ENCODE data around the gene FEZ2.

The FEZ2 gene

DNA sequence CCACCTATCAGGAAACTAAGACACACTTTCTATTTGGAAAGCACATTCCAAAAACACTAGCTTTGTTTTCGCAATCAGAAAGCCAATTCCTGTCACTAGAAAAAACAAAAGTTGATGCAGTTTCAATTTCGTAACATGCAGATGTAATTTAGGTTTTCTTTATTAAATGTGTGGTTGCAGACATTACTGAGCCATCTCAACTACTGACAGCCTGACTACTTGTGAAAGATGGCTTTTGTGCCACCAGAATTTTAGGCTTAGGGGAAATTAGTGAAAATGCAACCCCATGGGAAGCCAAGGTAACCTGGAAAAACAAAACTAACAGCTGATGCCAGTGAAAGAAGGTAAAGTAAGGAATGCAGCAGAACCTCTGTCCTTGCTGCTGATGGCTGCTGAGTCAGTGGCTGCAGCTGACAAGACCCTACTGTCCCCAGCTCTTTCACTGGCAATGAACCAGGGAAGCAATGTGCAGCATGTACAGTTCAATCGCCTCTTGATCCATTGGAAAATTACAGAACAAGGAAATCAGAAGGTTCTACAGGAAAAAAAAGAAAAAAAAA, 34.9 kb downstream of the FEZ2 start:
- no peak overlapping the region for H3K27ac Mint-ChIP-seq
- H3K9me3 Mint-ChIP-seq: no peaks in the 10 kb centered on the region
- no peak for DNase-seq (ENCODE audit: low spot score in 2 of 2)
- no peak overlapping the region for H3K4me3 Mint-ChIP-seq
- H3K27me3 Mint-ChIP-seq: no peaks in the 10 kb centered on the region
- ATAC-seq (ENCODE audit: low read depth): no peak
- H3K4me1 Mint-ChIP-seq: no peaks in the 10 kb centered on the region
- peaks cover 40% of the 10 kb centered on the region for H3K36me3 Mint-ChIP-seq

DNA sequence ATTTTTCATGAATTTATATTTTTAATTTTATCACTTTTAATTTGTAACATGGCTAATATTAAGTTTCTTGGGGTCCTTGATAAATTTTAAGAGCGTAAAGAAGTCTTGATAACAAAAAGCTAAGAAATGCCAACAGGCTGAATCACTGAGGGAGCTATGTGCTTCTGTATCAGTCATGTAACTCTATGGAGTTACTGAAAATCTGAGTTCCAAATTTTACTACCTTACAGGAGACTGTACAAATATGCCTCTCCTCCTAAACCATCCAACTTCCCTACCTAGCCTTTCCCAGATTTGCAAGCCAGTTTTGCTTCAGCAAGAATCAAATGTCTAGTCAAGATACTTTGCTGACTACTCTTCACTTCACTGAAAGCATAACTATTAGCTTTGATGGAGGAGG, 35.7 kb downstream of the FEZ2 start:
- Mint-ChIP-seq H3K4me3 (no peak overlapping the region), H3K4me1 (no peaks in the 10 kb centered on the region), H3K27ac (no peak overlapping the region), H3K36me3 (peaks cover 38% of the 10 kb centered on the region), H3K27me3 (no peaks in the 10 kb centered on the region), H3K9me3 (no peaks in the 10 kb centered on the region)
- ATAC-seq (ENCODE audit: low read depth) (no peak), DNase-seq (ENCODE audit: low spot score in 2 of 2) (no peak)

DNA sequence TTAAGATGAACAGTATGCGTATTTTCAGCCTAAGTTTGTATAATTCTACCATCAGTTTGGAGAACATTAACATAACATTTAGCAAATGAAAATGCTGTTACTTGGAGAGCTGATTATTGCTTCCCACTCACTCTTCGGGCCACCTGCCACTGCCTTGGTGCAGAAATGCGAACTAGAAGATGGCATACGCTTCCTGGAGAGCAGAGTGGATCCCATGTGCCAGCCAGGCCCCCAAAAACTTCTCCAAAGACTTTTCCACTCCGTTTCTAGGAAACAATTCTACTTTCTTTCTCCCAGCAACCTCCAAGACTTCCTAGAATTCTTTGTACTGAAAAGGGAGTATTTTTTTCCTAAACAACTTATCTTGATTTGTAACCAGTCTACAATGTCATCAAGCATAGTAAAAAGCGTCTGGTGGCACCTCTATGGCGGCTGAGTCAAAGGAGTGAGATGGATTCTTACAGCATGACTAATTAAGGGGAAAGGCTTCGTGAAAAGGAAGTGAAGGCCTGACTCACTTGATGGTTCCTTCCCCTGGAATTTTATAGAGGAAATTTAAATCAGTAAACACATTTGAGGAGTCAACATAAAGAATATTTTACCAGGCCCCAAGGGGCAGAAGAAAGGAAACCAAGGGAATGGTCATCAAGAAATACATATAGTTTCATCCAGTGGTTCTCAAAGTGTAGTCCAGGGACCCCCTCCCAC, 36.6 kb downstream of the FEZ2 start:
- no peak for DNase-seq (ENCODE audit: low spot score in 2 of 2)
- Mint-ChIP-seq H3K4me1 (no peaks in the 10 kb centered on the region), H3K9me3 (no peaks in the 10 kb centered on the region), H3K27me3 (no peaks in the 10 kb centered on the region), H3K27ac (no peak overlapping the region), H3K36me3 (peaks cover 33% of the 10 kb centered on the region), H3K4me3 (no peak overlapping the region)
- no peak for ATAC-seq (ENCODE audit: low read depth)

DNA sequence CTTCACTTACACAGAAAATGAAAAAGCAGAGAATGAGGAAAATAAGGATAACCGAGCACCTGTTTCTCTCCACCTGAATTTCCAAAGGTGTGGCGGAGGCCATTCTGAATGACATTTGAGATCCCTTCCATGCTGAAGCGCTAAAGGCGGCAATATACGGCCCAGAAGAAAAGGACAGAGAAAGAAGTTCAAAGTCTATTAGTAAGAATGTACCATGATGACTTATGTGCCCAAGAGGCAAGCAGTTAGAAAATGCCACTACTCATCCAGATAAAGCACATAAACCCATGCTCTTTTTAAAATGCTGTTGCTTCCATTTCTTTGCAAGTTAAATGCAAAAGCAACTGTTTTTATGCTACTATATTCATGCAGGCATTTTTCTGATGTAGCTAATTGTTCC, 37.2 kb downstream of the FEZ2 start:
- H3K27ac Mint-ChIP-seq: no peak overlapping the region
- no peak for ATAC-seq (ENCODE audit: low read depth)
- DNase-seq (ENCODE audit: low spot score in 2 of 2): no peak
- no peaks in the 10 kb centered on the region for H3K9me3 Mint-ChIP-seq
- no peak overlapping the region for H3K4me3 Mint-ChIP-seq
- no peaks in the 10 kb centered on the region for H3K4me1 Mint-ChIP-seq
- peaks cover 31% of the 10 kb centered on the region for H3K36me3 Mint-ChIP-seq
- no peaks in the 10 kb centered on the region for H3K27me3 Mint-ChIP-seq

DNA sequence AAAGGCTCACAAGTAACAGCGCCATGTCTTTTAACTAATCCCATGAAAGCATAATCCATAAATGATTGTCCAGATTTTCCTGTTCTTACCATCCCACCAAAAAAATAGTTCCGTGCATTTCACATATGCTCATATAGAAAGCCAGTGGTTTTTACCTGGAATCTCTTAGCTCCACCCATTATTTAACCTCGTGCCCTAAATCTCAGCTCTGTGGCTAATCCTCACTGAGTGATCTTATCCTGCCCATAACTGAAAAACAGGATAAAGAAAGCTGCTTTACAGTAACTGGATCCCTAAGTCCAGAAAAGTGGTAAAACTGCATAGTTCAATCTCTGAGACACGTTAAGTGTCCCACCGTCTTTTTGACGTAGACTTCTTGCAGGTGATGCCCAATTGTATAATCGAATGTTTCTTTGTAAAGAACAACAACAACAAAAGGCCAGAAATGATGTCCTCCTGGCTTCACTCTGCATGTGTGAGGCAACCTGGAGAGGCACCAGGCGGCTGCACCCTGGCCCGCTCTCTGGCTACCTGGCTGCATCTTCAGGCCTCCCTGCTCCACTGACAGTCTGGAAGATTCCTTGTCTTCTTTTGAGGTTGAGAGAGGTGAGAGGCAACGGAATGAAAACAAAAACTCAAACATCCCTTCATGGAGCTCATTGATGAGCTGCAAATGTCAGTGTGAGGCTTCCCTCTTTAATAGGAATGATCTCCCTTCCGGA, 38.6 kb downstream of the FEZ2 start:
- no peak for DNase-seq (ENCODE audit: low spot score in 2 of 2)
- Mint-ChIP-seq H3K4me3 (no peak overlapping the region), H3K9me3 (no peaks in the 10 kb centered on the region), H3K27me3 (no peaks in the 10 kb centered on the region), H3K36me3 (peaks cover 28% of the 10 kb centered on the region), H3K4me1 (no peaks in the 10 kb centered on the region), H3K27ac (no peak overlapping the region)
- no peak for ATAC-seq (ENCODE audit: low read depth)

DNA sequence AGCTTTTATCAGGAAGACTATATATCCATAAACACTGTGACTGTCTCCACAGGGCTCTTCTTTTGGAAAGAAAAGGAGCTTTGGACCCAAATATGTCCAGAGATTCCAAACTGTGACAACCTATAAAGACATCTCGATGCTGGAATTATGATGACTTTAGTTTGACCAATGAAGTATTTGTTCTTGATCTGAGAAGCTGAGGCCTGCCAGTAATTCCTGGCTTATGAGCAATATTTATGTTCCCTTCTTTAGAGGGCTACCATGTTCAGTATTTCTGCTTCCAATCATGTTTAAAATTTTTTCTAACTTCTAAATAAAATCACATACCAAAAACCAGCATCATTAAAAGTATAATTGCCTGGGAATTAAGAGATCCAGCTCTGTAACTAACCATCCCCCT, 41.1 kb downstream of the FEZ2 start:
- Mint-ChIP-seq H3K36me3 (peaks cover 28% of the 10 kb centered on the region), H3K27me3 (no peaks in the 10 kb centered on the region), H3K4me1 (no peaks in the 10 kb centered on the region), H3K4me3 (no peak overlapping the region), H3K9me3 (no peaks in the 10 kb centered on the region), H3K27ac (no peak overlapping the region)
- DNase-seq (ENCODE audit: low spot score in 2 of 2) (no peak), ATAC-seq (ENCODE audit: low read depth) (no peak)

DNA sequence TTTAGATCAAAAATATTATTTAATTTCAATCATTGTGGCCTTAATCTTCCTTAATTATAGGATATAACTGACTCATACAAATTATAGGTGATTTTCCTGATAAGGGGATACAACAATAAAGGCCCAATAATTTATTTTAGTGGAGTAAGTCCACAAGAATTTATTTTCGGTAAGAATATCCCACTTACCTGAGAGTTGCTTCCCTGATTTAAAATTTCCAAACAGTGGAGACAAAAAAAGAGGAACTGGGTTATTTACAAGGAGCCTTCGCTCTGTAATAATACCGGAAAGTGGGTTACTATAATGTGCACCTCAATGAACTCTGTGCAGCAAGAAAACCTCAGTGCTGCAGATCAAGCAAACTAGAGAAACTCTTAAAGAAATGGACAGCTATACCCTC, 42.2 kb downstream of the FEZ2 start:
- no peak for DNase-seq (ENCODE audit: low spot score in 2 of 2)
- H3K36me3 Mint-ChIP-seq: peaks cover 29% of the 10 kb centered on the region
- H3K4me3 Mint-ChIP-seq: no peak overlapping the region
- no peak overlapping the region for H3K27ac Mint-ChIP-seq
- H3K9me3 Mint-ChIP-seq: no peaks in the 10 kb centered on the region
- H3K4me1 Mint-ChIP-seq: no peaks in the 10 kb centered on the region
- no peak for ATAC-seq (ENCODE audit: low read depth)
- H3K27me3 Mint-ChIP-seq: no peaks in the 10 kb centered on the region

DNA sequence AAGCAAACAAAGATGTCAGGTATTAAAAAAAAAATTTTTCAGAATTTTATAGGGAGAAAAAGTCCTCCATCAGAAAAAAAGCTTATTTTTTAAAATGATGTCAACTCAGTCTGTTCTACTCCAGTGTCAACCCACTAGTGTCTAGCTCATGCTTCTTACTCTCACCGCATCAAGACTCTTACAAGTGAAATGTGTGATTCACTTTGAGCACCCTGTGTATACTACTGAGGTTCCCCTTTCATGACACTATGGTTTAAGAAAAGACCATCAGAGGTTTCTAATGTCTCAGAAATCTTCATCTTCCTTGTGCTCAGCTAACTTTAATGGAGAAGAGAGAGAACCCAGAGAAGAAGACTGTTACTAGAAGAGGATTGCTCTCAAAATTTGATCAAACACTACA, 43.4 kb downstream of the FEZ2 start:
- Mint-ChIP-seq H3K4me3 (no peak overlapping the region), H3K27me3 (no peaks in the 10 kb centered on the region), H3K36me3 (peaks cover 28% of the 10 kb centered on the region)

DNA sequence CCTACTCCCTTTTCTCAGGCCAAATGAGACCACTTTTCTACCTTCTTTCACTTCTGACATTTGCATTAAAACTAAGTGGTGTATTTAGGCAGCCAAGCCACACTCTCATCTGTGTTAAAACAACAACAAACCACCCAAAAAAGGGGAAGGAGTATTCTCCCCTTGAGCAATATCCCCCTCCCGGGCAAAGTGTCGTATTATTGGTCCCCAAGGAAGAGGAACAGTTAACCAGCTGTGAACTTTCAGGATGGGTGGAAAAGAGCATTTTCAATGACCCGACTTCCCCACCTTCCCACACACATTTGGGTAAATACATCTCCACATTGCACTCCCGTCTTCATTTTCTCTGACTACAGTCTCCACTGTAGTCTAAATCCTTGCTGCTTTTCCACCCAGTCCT, 44.3 kb downstream of the FEZ2 start:
- DNase-seq (ENCODE audit: low spot score in 2 of 2): no peak
- Mint-ChIP-seq H3K27ac (no peak overlapping the region), H3K4me3 (no peak overlapping the region), H3K36me3 (peaks cover 25% of the 10 kb centered on the region), H3K27me3 (no peaks in the 10 kb centered on the region), H3K4me1 (no peaks in the 10 kb centered on the region), H3K9me3 (no peaks in the 10 kb centered on the region)
- no peak for ATAC-seq (ENCODE audit: low read depth)

More for the DNA sequence above, 43.4 kb downstream of the FEZ2 start:
- ATAC-seq (ENCODE audit: low read depth) (no peak), DNase-seq (ENCODE audit: low spot score in 2 of 2) (no peak)
- H3K27ac Mint-ChIP-seq: no peak overlapping the region
- no peaks in the 10 kb centered on the region for H3K9me3 Mint-ChIP-seq
- no peaks in the 10 kb centered on the region for H3K4me1 Mint-ChIP-seq

DNA sequence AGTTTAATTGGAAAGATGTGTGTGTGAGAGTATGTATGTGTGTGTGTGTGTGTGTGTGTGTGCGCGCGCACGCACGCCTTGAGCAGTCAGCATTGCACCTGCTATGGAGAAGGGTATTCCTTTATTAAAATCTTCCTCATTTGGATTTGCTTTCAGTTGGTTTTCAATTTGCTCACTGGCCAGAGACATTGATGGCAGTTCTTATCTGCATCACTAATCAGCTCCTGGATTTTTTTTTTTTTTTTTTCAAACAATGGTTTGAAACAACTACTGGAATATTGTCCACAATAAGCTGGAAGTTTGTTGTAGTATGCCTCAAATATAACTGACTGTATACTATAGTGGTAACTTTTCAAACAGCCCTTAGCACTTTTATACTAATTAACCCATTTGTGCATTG, 48.0 kb downstream of the FEZ2 start:
- Mint-ChIP-seq H3K27ac (no peak overlapping the region), H3K36me3 (peaks cover 34% of the 10 kb centered on the region), H3K27me3 (no peaks in the 10 kb centered on the region), H3K4me1 (no peaks in the 10 kb centered on the region), H3K4me3 (no peak overlapping the region), H3K9me3 (no peaks in the 10 kb centered on the region)
- ATAC-seq (ENCODE audit: low read depth) (no peak), DNase-seq (ENCODE audit: low spot score in 2 of 2) (no peak)

DNA sequence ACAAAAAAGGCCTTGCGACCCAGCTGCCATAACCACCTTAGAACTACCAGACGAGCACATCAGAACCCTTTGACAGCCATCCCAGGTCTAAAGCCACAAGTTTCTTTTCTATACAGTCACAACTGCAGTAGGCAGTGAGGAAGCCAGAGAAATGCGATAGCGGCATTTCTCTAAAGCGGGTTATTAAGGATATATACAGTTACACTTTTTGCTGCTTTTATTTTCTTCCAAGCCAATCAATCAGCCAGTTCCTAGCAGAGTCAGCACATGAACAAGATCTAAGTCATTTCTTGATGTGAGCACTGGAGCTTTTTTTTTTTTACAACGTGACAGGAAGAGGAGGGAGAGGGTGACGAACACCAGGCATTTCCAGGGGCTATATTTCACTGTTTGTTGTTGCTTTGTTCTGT, 48.8 kb downstream of the FEZ2 start:
- H3K4me3 Mint-ChIP-seq: no peak overlapping the region
- H3K4me1 Mint-ChIP-seq: no peaks in the 10 kb centered on the region
- no peaks in the 10 kb centered on the region for H3K9me3 Mint-ChIP-seq
- DNase-seq (ENCODE audit: low spot score in 2 of 2) (no peak), ATAC-seq (ENCODE audit: low read depth) (no peak)
- peaks cover 29% of the 10 kb centered on the region for H3K36me3 Mint-ChIP-seq
- no peaks in the 10 kb centered on the region for H3K27me3 Mint-ChIP-seq
- no peak overlapping the region for H3K27ac Mint-ChIP-seq

DNA sequence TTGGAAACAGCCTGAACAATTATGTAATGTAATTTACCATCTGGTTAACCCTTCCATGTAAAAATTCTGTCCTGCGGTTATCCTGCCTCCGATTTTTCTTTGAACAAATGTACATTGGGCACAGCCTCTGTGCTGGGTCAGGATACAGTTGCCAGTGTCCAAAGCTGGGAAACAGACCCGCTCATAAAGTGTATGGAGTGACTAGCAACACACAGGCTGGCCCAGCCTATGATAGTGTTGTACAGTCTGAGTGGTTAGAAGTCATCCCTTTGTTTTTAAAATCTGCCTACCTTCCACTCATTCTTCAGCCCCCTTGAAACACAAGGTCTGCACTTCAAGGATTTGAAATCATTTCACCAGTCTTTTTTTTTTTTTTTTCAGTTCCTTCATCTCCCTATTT, 50.1 kb downstream of the FEZ2 start:
- DNase-seq (ENCODE audit: low spot score in 2 of 2) (no peak), ATAC-seq (ENCODE audit: low read depth) (no peak)
- H3K27ac Mint-ChIP-seq: no peak overlapping the region
- H3K4me3 Mint-ChIP-seq: no peak overlapping the region
- no peaks in the 10 kb centered on the region for H3K9me3 Mint-ChIP-seq
- H3K27me3 Mint-ChIP-seq: no peaks in the 10 kb centered on the region
- no peaks in the 10 kb centered on the region for H3K4me1 Mint-ChIP-seq
- H3K36me3 Mint-ChIP-seq: peaks cover 27% of the 10 kb centered on the region

DNA sequence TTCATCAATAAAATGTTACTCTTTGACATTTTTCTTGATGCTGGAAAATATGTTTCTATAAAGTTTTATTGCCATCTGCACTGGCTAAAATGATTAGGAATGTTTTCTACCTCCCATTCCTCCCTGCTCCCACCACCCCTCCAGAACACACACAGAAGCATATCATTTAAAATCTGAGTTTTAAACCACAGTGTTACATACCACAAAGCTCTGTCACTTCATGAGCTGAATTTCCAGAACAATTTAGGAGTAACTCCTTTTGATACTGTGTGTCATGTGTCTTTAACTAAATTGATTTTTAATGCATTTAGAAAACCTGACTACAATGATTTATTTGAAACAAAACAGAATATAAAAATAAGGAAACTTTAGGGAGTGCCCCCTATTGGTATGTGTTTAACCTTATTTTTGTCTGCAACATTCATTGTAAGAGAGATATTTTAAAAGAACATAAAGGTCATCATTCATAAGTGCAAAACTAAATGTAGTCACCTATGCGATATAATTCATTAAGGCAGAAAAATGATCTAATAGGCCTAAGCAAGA, 52.0 kb downstream of the FEZ2 start:
- H3K9me3 Mint-ChIP-seq: no peaks in the 10 kb centered on the region
- H3K4me1 Mint-ChIP-seq: no peaks in the 10 kb centered on the region
- H3K27me3 Mint-ChIP-seq: no peaks in the 10 kb centered on the region
- peaks cover 17% of the 10 kb centered on the region for H3K36me3 Mint-ChIP-seq
- no peak overlapping the region for H3K27ac Mint-ChIP-seq
- DNase-seq (ENCODE audit: low spot score in 2 of 2): no peak
- no peak for ATAC-seq (ENCODE audit: low read depth)
- H3K4me3 Mint-ChIP-seq: no peak overlapping the region

DNA sequence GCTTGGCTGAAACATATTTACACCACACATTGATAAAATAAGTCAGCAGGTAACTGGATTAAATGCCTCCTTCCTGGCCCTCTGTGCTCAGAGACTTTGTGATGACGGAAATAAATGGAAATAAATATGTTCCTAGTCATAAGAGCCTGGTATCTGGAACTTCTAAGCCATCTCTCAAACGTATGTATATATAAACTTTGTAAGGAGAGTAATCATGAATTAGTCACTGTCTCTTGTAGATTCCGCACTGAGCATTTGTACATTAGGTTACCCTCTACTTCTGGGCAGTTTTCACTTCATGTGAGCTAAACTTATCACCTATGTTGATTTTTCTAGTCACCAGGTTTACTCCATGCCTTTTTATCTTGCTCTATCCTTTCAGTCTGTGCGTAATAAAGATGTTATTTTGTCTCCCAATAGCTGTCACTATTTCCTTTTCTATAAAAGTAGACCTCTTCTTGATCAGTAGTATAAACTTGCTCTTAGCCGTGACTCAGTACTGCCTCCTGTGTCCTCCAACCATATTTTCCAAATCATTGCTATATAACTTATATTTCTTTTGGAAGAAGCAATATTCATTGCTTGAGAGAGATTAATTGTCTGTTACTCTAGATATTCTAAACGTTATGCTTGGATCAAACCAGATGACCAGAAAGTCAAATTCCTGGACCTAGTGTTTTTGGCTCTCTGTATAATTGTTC, 53.2 kb downstream of the FEZ2 start:
- no peak for ATAC-seq (ENCODE audit: low read depth)
- Mint-ChIP-seq H3K4me1 (no peaks in the 10 kb centered on the region), H3K9me3 (no peaks in the 10 kb centered on the region)

More for the DNA sequence above, 53.2 kb downstream of the FEZ2 start:
- H3K4me3 Mint-ChIP-seq: no peak overlapping the region
- H3K27me3 Mint-ChIP-seq: no peaks in the 10 kb centered on the region
- H3K27ac Mint-ChIP-seq: no peak overlapping the region
- peaks cover 14% of the 10 kb centered on the region for H3K36me3 Mint-ChIP-seq
- no peak for DNase-seq (ENCODE audit: low spot score in 2 of 2)
